Measurements from ENCODE around the gene JADE1.

The JADE1 gene

GRCh38 chr4:128876200-128876599 lies 66.7 kb downstream of the JADE1 start:
- DNase-seq (ENCODE audit: low read depth in 2 of 2): no peak

- DNase-seq (ENCODE audit: low read depth in 2 of 2): no peak
These were observed 68.4 kb downstream of the JADE1 start for GRCh38 chr4:128877934-128878333.

GRCh38 chr4:128879283-128879682 lies 69.8 kb downstream of the JADE1 start:
- no peak for DNase-seq (ENCODE audit: low read depth in 2 of 2)

GRCh38 chr4:128879971-128880370 lies 70.5 kb downstream of the JADE1 start:
- DNase-seq (ENCODE audit: low read depth in 2 of 2): no peak

- DNase-seq (ENCODE audit: low read depth in 2 of 2): no peak
These were observed 71.2 kb downstream of the JADE1 start for GRCh38 chr4:128880662-128881061.

- DNase-seq (ENCODE audit: low read depth in 2 of 2): no peak
These were observed 95.3 kb downstream of the JADE1 start for GRCh38 chr4:128904821-128905220.

GRCh38 chr4:128906581-128906980 lies 97.1 kb downstream of the JADE1 start:
- DNase-seq (ENCODE audit: low read depth in 2 of 2): no peak

GRCh38 chr4:128907981-128908380 lies 98.5 kb downstream of the JADE1 start:
- DNase-seq (ENCODE audit: low read depth in 2 of 2): no peak

GRCh38 chr4:128908735-128909134 lies 99.2 kb downstream of the JADE1 start:
- DNase-seq (ENCODE audit: low read depth in 2 of 2): no peak

- no peak for DNase-seq (ENCODE audit: low read depth in 2 of 2)
These were observed 103.7 kb downstream of the JADE1 start for GRCh38 chr4:128913228-128913627.

- DNase-seq (ENCODE audit: low read depth in 2 of 2): no peak
These were observed 106.0 kb downstream of the JADE1 start for GRCh38 chr4:128915544-128915943.

GRCh38 chr4:128916832-128917231 lies 107.3 kb downstream of the JADE1 start:
- DNase-seq (ENCODE audit: low read depth in 2 of 2): peak in 1 of 2 donors; percentile 9

GRCh38 chr4:128917781-128918180 lies 108.3 kb downstream of the JADE1 start:
- DNase-seq (ENCODE audit: low read depth in 2 of 2): no peak

GRCh38 chr4:128921954-128922353 lies 112.5 kb downstream of the JADE1 start:
- no peak for DNase-seq (ENCODE audit: low read depth in 2 of 2)
